Endometrial microvascular endothelial cells (primary cell): Measurements from ENCODE around the gene ZNF566. TPM values are rescaled to one million over a fixed set of nuclear protein-coding genes. Genes with fewer than 3 reads are reported as not detected.

Experiments
- in situ Hi-C: cut with HindIII; loops from 2 replicates; pipeline ENCODE4 v1.10.0; 2017; ENCODE audit warnings: low sequenced_read_pairs, low pct_unique_long_range_greater_than_20kb; ENCODE audit errors: inconsistent ontology term
- total RNA-seq: library from RNA; depleted of rRNA; stranded (reverse); fragments of >200 nt; gene quantifications from one replicate; pipeline ENCODE4 v1.2.3, GENCODE V29; 2015; ENCODE audit errors: inconsistent ontology term

ZNF566 gene
- total RNA-seq, 1 donor from 2014 or later: 10.8 TPM

- in situ Hi-C loops: no loop called here
Measured at GRCh38 chr19:36460046-36460445, 29.3 kb downstream of the ZNF566 start.

DNA sequence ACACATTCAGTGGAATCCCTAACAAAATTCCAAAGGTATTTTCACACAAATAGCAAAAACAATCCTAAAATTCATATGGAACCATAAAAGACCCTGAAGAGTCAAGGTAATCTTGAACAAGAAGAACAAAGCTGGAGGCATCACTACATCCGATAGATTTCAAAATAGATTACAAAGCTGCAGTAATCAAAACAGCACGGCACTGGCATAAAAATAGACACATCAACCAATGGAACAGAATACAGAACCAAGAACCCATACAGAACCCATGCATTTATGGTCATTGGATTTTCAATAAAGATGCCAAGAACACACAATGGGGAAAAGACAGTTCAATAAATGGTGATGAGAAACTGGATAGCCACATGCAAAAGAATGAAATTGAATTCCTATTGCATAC, 32.5 kb downstream of the ZNF566 start:
- in situ Hi-C loops: no loop called here

DNA sequence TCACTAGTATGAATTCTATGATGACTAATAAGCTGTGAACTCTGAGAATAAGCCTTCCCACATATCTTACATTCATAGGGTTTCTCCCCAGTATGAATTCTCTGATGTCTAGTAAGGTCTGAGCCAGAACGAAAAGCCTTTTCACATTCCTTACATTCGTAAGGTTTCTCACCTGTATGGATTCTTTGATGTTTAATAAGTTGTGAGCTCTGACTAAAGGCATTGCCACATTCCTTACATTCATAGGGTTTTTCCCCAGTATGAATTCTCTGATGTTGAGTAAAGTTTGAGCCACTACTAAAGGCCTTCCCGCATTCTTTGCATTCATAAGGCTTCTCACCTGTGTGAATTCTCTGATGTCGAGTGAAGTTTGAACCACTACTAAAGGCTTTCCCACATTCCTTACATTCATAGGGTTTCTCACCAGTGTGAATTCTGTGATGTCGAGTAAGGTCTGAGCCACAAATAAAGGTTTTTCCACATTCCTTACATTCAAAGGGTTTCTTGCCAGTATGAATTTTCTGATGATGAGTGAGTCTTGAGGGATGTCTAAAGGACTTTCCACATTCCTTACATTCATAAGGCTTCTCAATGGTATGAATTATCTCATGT, 40.2 kb downstream of the ZNF566 start:
- in situ Hi-C loops: no loop called here

DNA sequence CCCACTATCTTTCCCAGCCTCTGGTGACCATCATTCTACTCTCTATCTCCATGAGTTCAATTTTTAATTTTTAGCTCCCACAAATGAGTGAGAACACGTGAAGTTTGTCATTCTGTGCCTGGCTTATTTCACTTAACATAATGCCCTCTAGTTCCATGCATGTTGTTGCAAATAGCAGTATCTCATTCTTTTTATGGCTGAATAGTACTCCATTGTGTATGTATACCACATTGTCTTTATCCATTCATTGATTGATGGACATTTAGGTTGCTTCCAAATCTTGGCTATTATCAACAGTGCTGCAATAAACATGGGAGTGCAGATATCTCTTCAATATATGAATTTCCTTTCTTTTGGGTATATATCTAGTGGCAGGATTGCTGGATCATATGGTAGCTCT, 48.0 kb downstream of the ZNF566 start:
- in situ Hi-C loops: no loop called here

DNA sequence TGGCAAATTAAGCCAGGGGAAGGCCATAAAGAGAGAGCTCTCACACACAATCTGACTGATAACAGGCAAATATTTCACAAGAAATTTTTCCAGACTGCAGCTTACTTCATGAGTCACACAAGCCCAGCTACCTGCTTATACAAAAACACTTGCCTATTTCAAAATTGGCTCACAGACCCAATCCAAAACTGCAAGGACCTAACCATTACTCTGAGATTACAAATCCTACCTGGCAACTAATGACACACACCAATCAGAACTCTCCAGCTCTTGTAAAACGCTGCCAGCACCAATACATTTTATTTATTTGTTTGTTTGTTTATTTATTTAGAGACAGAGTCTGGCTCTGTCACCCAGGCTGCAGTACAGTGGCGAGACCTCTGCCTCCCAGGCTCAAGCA, 52.8 kb downstream of the ZNF566 start:
- in situ Hi-C loops: no loop called here

DNA sequence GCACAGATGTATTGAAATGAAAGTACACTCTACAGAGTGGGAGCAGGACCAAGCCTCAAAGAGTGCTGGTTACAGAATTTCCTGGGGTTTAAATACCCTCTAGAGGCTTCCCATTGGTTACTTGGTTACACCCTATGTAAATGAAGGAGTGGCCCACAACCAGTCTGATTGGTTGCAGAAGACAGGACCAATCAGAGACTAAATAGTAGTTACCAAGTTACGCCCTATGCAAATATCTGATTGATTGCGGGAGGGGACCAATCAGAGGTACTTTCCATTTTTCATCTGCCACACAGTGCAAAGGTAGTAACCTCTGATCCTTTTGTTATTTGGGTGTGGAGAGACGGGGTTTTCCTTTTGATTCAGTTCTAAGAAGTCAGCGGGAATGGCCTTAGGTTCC, 65.4 kb downstream of the ZNF566 start:
- in situ Hi-C loops: no loop called here

DNA sequence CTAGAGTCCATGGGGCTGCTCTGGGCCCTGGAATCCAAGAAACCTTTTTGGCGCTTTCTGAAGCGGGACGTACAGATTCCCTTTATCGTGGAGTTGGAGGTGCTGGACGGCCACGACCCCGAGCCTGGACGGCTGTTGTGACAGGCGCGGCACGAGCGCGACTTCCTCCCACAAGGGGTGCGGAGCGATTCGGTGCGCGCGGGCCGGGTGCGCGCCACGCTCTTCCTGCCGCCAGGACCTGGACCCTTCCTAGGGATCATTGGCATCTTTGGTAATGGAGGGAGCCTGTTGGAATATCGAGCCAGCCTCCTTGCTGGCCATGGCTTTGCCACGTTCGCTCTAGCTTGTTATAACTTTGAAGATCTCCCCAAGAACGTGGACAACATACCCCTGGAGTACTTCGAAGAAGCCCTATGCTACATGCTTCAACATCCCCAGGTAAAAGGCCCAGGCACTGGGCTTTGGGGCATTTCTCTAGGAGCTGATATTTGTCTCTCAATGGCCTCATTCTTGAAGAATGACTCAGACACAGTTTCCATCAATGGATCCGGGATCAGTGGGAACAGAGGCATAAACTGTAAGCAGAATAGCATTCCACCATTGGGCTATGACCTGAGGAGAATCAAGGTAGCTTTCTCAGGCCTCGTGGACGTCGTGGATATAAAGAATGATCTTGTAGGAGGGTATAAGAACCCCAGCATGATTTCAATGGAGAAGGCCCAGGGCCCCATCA, 67.4 kb downstream of the ZNF566 start:
- in situ Hi-C loops: no loop called here

DNA sequence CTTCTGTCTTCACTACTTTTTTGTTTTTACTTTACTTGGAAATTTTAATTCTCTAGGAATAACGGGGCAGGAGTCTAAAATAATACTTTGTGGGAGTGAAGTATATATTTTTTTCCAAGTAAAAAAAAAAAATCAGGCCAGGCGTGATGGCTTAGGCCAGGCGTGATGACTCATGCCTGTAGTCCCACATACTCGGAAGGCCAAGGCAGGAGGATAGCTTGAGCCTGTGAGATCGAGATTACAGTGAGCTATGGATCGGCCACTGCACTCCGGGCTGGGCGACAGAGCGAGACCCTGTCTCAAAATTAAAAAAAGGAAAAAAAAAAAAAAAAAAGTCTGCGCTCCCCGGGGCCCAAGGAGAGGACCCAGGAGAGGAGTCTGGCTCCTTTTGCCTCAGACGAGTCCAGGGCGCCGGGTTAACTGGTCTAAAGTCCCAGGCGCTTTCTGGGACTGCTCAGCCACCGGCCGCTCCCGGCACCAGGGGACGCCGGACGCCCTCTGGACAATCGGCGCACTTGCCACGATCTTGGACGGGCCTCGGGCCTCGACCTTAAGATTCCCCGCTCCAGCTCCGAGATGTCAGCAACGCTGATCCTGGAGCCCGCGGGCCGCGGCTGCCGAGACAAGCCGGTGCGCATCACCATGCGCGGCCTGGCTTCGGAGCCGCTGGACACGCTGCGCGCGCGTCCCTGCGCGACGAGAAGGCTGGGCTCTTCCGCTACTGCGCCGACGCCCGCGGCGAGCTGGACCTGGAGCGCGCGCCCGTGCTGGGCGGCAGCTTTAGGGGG, 68.2 kb downstream of the ZNF566 start:
- in situ Hi-C loops: no loop called here

DNA sequence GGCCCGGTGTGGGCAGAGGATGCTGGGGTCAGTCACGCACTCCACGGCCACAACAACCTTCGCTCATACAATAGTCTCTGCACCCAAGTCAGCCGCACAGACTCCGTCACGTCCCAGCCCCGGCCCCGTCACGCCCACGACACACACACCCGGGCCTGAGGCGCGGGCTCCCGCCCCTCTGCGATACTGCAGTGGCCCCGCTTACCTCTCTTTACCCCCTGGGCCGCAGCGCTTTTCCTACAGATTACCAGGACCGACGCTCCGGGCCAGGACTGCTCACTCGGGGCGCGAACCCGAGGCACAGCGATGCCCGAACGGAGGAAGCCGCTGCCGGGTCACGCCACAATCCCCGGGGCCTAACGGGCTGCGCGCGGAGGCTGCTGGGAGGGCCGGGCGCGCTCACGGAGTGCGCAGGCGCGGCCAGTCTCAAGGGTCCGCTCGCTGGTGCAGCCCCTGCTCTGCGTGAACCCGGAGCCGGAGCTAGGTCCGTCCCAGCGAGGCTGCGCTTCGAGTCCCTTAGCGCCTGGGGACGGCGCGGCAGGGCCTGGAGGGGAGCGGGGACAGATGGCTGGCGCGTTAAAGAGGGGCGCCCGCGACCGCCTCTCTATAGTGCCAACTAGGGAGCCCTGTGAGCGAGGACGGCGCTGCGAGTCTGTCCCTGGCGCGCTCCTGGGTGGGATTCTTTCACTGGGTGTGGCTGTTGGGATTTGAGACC, 70.9 kb downstream of the ZNF566 start, which contains the start of gene ZFP82:
TSS of gene ZFP82 (minus strand) at position 358 of the 715 bp plus-strand sequence. CDS start 8,855 bp downstream, outside the sequence.
- in situ Hi-C loops: no loop called here

DNA sequence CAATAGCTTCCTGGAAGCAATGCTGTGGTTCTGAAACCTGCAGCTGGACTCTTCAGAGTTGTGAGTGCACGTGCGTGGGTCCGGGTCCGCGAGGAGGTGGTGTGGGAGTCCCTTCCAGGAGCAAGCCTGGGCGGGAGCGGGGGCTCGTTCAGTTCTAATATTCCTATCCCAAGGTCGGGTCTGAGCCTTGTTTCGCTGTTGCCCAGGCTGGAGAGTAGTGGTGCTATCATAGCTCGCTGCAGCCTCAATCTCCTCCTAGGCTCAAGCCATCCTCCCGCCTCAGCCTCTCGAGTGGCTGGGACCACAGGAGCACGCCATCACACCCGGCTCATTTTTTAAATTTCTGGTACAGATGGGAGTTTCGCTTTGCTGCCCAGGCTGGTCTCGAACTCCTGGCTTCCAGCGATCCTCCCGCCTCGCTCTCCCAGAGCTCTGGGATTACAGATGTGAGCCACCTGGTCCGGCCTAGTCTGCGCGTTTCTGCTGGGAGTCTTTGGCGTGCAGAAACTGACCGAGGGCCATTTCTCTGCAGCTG, 71.5 kb downstream of the ZNF566 start:
- in situ Hi-C loops: no loop called here

DNA sequence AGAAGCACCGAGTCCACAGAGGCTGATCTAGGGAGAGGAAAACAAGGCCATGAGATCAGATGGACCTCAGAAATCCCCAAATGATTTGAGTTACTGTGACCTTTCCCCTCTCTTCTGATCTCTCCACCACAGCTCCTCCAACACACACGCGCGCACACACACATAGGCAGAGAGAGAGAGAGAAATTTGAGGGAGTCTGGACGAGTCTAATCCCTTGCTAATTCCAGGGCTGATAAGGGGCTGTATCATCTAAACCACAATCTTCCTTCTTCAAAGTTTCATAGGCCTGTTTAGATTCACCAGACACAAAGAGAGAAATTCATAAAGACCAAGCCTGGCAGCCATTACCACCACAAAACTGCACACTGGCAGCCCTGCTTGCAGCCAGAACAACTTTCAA, 79.5 kb downstream of the ZNF566 start:
- in situ Hi-C loops: no loop called here

DNA sequence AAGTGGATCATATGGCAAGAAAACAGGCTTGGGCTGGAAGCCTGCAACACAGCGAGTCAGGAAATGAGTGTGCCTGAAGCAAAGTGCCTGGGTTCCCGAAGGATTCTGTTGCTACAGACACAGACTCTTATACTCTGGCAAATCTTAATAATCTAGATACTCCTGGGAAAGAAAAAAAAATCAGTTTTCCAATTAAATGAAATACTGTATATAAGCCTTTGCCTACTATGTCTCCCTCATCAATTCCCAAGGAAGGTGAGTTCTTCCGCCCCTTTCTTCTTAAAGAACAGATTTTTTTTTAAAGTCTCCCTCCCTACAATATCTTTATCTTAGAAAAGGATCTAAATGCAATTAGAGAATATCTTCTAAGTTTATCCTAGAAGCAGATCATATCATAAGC, 81.3 kb downstream of the ZNF566 start:
- in situ Hi-C loops: no loop called here

GRCh38 chr19:36404498-36404897, 84.9 kb downstream of the ZNF566 start:
- in situ Hi-C loops: no loop called here

DNA sequence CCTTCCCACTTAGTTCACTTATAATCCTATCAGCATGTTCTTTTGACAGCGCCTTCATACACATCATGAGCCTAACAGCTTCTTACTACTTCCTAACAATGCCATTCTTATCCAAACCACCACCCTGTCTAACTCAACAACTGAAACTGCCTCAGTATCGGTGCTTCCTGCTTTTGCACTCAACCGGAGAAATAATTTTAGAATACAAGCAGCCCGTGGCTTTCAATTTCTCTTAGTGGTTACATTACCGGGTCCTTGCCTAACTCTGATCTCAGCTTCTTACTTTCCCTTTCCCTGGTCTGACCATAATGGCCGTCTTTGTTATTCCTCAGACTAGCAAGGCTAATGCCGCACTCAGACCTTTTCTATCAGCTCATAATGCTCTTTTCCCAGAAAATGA, 87.9 kb downstream of the ZNF566 start:
- in situ Hi-C loops: no loop called here

GRCh38 chr19:36398571-36398970, 90.8 kb downstream of the ZNF566 start:
- in situ Hi-C loops: no loop called here
